Central memory CD4-positive, alpha-beta T cell (primary cell): ENCODE data around the gene RBCK1.
"Not testable (repeated sequence)": the region's sequence is repeated elsewhere in the genome, so short reads cannot be mapped to it uniquely, and the experiment has no call there.

ENCODE experiments used
- DNase-seq: peaks from one replicate; pipeline ENCODE4 v3.0.0; 2022

Gene RBCK1

GRCh38 chr20:438571-439469 is 30.7 kb downstream of the RBCK1 start:
- peak; percentile 70 for DNase-seq

- DNase-seq, result no peak
These were observed 32.0 kb downstream of the RBCK1 start for GRCh38 chr20:440148-440547.

GRCh38 chr20:440636-441035 is 32.5 kb downstream of the RBCK1 start:
- DNase-seq, result no peak

GRCh38 chr20:443223-443775 is 35.2 kb downstream of the RBCK1 start:
- DNase-seq, result no peak

- DNase-seq, result no peak
These were observed 36.0 kb downstream of the RBCK1 start for GRCh38 chr20:444117-444516.

- no peak for DNase-seq
These were observed 36.8 kb downstream of the RBCK1 start for GRCh38 chr20:444862-445426.

- DNase-seq, result no peak
These were observed 37.6 kb downstream of the RBCK1 start for GRCh38 chr20:445514-446336.

- not testable (repeated sequence) for DNase-seq
These were observed 43.9 kb downstream of the RBCK1 start for GRCh38 chr20:452021-452420.

GRCh38 chr20:454951-455350 is 46.9 kb downstream of the RBCK1 start:
- DNase-seq, result no peak

GRCh38 chr20:458776-459175 is 50.7 kb downstream of the RBCK1 start:
- DNase-seq, result no peak

- DNase-seq, result no peak
These were observed 52.1 kb downstream of the RBCK1 start for GRCh38 chr20:460180-460579.

- DNase-seq, result no peak
These were observed 52.6 kb downstream of the RBCK1 start for GRCh38 chr20:460707-461106.

- peak; percentile 57 for DNase-seq
These were observed 53.4 kb downstream of the RBCK1 start for GRCh38 chr20:461254-462198.

- DNase-seq, result peak; percentile 86
These were observed 54.3 kb downstream of the RBCK1 start, which contains the start of gene TBC1D20 for GRCh38 chr20:462199-462991. TSS of gene TBC1D20 (minus strand) at chr20:462533. CDS start at chr20:462405, 128 bp downstream.

GRCh38 chr20:467755-468154 is 59.7 kb downstream of the RBCK1 start:
- DNase-seq, result no peak

- no peak for DNase-seq
These were observed 61.8 kb downstream of the RBCK1 start for GRCh38 chr20:469746-470490.

GRCh38 chr20:472137-472846 is 64.2 kb downstream of the RBCK1 start:
- no peak for DNase-seq

GRCh38 chr20:472889-473292 is 64.8 kb downstream of the RBCK1 start:
- no peak for DNase-seq

GRCh38 chr20:474581-474980 is 66.5 kb downstream of the RBCK1 start:
- DNase-seq, result no peak
